Activated naive CD4-positive, alpha-beta T cell (primary cell): ENCODE data around the gene BARHL2.

ENCODE experiments used
- DNase-seq, 4 experiments: peaks; one replicate each; lab custom pipeline; 2025; lab: John Stamatoyannopoulos, UW

BARHL2 gene

DNA sequence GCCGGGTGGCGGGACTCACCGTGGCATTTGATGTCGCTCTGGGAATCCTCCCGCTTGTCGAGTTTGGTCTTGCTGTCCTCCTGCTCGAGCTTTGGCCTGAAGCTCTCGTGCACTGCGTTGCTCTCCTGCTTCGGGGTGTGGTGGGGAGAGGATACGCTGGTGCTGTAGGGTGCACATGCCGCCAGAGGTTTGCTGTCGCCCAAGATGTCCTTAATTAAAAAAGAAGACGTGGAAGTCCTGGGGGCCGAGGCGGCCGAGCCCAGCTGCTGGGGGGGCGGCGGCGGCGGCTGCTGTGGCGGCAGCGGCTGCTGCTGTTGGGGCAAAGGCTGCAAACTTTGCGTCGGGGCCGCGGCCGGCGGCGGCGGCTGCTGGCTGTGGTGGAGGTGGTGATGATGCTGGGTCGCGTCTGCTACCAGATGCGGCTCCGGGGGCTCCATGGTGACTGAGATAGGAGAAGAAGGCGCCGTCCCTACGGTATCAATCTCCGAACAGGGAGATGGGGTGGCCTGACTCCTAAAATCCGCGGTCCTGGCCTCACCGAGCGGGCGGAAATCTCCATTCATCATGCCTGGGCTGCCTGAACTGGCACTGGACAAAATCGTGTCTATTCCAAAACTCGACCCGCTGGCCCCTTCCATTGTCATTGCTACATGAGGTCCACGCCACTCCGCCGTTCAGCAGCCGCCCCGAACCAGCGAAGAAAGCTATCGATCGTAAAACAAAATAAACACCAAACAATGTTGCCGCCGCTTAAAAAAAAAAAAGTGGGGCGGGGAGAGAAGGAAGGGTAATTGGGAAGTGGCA is at the start of gene BARHL2:
Gene BARHL2 (minus strand): TSS at position 751 of the 804 bp plus-strand sequence. CDS start 107 bp downstream, at position 644.
- DNase-seq: no peak

- no peak for DNase-seq
Measured at GRCh38 chr1:90763930-90764329, 46.8 kb upstream of the BARHL2 start.

GRCh38 chr1:90763506-90763905 is 46.4 kb upstream of the BARHL2 start:
- no peak for DNase-seq

DNA sequence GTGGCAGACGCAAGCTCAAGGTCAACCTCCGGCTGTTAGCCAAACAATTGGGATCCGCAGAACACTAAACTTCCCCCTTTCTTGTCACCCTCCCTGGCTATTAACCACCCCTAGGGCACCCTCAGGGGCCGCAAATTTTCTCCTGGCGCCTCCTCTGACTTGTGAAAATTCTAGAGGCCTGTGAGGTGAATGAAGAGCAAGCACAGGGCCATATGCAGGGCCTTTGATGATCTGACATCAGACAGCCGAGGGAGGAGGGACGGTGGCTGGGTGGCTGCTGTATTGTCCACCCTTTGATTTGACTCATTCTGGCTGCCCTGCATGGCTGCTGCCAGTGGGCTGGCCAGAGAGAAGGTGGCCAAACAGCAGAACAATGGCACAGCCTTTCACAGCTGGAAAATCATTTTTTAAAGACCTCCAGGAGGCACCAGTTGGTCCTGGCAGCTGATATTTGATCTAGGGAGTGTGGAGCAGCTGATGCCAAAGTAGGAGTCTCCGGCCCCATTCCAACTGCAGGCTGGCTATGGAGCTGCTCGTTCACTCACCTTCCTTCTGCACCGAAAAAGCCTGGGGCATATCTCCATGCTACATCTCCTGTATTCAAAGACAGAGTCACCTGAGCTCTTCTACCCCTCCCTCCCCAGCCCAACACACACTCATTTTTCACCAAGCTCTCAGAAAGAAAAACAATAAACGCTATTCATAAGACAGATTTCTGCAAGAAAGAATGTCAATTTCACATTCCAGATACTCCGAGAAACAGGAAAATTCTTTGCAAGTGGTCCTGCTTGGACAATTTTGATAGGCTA is 44.9 kb upstream of the BARHL2 start:
- DNase-seq: no peak

GRCh38 chr1:90761156-90761555 is 44.1 kb upstream of the BARHL2 start:
- no peak for DNase-seq

DNA sequence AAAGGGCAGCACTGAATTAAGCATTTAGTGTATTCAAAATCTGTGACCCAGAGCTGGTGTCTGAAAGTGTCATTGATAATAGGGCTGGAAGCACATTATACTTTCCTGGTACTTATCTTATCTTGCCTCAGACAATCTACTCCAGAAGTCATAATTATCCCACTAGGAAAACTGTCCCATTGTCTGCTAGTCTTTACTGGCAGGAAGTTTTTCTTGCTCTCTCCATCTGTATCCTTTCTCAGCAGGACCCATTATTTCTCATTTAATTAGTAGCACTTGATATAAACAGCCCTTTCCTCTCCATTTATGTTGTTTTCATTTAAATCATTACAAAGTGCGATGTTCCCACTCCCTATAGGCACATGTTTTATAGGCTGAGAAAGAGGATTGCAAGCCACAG is 36.5 kb upstream of the BARHL2 start:
- no peak for DNase-seq

GRCh38 chr1:90748668-90749067 is 31.6 kb upstream of the BARHL2 start:
- DNase-seq: no peak

DNA sequence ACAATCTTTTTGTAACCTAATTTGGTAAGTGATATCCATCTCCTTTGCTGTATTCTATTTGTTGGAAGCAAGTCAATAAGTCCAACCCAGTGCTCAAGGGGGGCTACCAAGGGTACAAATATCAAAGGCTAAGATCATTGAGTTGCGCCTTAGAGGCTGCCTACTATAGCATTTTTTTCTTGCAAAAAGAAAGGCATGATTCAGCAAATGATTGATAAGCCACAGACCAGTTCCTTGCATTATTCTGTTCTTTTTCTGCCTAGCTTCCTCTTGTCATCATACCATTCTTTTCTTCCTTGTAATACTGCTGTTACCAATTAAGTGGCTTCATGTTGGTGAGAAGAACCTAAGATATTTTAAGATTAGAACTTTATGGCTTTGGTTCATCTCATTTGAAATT is 29.8 kb upstream of the BARHL2 start:
- no peak for DNase-seq

GRCh38 chr1:90745972-90746371 is 28.9 kb upstream of the BARHL2 start:
- DNase-seq: no peak

GRCh38 chr1:90732136-90732535 is 15.0 kb upstream of the BARHL2 start:
- no peak for DNase-seq

DNA sequence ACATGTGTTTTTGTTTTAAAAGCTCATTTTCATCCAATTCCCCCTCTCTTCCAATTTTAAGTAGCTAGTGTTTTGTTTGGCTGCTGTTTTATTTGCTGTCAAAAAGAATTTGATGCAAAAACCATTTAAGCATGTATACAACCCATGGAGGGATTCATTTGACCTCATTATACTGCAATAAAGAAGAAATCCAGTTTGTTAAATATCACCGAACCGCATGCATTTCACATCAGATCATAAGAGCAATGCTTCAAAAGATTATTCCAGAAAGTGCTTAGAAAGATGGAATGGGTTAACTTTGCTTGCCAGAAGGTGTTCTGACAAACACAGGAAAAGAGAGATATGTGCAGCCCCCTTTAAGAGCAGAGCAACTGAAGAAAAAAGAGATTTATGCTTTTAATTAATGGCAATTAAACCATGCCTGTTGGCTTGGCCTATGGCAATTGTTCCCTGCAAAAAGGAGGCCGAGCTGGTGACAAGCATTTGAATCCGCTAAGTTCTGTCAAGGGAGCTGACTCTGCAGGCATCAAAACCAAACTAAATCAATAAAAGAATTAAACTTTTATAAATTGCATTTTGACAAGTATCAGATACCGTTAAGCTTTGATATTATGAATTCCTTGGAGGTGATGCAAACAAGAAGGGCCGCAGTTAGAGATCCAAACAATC is 14.4 kb upstream of the BARHL2 start:
- DNase-seq: no peak

DNA sequence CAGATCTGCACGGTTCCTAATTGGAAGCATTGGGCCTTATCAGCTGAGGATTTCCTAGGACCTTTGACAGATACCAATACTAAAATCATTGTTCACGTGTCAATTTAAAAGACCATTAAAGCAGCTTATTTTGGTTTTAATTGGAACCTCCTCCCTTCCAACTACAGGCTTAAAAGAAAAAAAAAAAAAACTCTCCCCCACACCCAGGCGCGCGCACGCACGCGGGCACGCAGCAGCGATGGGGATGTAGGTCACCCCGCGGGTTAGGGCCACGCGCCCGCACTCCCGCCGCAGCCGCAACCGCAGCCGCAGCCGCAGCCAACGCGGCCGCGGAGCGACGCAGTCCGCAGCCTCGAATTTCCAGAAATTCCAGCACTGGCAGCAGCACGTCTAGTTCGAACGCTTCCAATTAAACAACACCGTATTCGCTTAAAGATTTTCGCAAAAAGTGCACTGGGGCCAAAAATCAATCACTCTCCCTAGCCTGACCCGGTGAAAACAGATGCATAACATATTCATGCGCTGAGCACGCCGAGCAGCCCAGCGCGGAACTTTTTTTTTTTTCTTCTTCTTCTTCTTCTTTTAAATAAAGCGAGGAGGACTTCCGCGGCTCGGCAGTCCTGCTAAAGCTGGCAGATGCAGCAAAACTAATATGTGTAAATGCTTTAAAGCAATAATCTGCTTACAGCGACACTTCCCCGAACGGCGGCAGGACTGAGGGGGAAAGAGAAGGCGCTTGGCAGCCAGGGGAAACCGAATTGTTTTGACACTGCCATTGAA is 13.3 kb upstream of the BARHL2 start:
- DNase-seq: no peak

GRCh38 chr1:90729504-90730242 is 12.6 kb upstream of the BARHL2 start:
- DNase-seq: no peak

GRCh38 chr1:90728502-90729287 is 11.6 kb upstream of the BARHL2 start:
- no peak for DNase-seq

DNA sequence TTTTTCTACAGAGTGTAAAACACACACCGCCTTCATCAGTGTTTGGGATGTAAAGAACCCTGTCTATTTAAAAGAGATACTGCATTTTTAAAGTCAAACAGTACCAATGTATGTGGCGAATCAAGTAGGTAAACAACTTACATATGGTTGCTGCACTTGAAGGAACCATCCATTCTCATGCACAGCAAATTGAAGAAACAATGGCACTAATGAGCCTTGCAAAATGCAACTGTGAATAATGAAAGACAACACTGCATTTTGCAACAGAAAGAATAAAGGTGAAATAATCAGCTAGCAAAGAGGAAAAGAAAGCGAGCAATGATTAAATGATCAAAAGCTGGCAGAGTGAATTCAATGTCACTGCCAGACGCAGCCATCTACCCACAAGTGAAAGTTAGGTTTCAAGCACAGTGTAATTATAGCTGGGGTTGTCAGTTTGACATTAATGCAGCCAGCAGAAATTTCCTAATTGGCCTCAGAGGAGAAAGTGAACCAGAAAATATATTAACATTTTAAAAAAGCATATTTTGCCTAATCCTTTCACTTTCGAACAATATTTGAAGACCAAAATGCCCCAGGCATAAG is 10.9 kb upstream of the BARHL2 start:
- no peak for DNase-seq

GRCh38 chr1:90726986-90727480 is 9.9 kb upstream of the BARHL2 start:
- DNase-seq: no peak

DNA sequence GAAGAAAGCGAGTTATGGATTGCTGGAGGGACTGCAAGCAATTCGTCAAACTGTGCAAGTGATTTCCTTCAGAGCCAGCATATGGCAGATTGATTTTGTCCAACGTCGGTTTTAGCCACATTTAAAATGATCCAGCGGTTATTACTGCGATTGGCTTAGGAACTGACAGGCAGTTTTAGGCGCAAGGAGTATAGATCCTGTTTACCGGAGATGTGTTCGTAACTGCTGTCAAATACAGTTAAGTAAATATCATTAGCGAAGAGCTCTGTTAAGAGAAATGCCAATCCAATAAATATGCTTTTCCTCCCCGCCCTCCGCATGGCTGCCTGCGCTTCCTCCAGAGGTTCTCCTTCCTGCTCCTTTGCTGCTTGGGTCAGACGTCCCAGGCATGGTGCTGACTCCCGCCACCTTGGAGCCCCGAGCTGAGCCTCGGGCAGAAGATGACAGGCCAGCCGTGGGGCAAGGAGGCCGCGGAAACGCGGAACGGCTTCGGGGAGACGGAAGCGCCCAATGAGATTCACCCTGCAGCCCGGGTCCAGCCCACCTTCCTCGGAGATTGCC is 9.4 kb upstream of the BARHL2 start:
- no peak for DNase-seq

- no peak for DNase-seq
Measured at GRCh38 chr1:90725657-90726424, 8.7 kb upstream of the BARHL2 start.
